HG03571 (cell line): ENCODE results near the gene ATF7.

Experiments
- ATAC-seq: cut with Tn5 transposase; IDR thresholded peaks from one replicate; pipeline ENCODE4 v1.9.1; 2021; ENCODE audit not compliant: unreplicated experiment

Gene ATF7

DNA sequence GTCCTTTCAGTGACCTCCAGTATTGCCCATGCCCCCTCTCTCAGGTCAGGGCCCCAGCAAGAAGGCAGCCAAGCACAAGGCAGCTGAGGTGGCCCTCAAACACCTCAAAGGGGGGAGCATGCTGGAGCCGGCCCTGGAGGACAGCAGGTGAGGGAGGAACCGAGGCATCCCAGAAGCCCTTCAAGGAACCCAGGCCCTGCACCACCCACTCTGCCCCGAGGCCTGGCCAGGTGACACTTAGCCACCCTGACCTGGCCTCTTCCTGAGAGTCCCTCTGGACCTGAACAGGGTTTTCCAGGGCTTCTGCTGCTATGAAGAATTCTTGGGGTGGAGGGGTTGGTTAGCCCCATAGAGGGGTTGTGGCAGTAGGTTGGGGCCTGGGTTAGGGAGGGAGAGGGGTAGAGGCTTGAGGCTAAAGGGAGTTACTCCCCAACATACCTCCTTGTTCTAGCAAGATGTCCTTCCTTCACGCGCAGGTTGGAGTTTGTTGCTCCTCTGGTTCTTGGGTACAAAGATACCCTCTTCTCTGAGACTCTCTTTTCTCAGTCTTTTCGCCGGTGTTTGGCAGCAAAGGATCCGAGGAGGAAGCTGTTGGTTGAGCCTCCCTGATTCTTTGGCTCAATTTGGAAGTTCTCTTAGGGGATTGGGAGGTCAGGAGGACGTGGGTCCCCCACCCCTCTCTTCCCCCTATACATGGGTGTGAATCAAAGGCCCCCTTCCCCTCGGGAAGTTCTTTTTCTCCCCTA lies 123.0 kb downstream of the ATF7 start:
- ATAC-seq = no peak

DNA sequence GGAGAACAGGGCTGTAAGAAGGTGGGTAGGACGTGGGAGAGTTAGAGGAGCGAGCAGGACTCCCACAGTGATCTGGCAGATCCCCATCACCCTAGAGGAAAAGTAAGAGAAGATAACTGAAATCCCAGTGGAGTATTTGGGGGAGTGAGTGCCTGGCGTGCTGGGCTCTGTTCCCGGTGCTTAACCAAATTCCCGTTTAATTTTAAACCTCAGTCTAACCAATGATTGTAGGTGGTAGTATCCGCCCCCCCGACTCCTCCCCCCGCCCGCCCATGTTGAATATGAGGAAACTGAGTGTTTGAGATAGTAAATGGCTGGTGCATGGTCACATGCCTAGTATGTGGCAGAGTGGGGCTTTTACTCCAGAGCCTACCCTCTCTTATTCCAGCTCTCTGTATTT lies 123.9 kb downstream of the ATF7 start:
- ATAC-seq = no peak

DNA sequence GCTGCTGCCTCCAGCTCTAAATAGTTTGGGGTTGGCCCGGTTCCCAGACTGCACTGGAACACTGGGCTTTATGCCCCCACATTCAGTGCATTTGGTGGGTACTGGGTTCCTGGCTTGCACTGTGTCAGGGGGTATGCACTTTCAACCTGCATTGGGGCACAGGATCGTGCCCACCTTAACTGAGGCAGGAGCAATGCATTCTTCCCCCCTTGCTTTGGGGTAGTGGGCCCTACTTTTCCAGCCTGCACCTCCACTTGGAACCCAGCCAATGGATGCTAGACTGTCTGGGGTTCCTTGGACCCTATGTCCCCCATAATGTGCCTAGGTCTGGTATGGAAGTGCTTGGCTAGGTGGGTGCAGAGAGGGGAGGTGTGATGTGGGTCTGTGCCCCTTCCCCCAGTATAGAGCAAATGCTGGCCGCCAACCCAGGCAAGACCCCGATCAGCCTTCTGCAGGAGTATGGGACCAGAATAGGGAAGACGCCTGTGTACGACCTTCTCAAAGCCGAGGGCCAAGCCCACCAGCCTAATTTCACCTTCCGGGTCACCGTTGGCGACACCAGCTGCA lies 124.5 kb downstream of the ATF7 start:
- ATAC-seq = no peak

DNA sequence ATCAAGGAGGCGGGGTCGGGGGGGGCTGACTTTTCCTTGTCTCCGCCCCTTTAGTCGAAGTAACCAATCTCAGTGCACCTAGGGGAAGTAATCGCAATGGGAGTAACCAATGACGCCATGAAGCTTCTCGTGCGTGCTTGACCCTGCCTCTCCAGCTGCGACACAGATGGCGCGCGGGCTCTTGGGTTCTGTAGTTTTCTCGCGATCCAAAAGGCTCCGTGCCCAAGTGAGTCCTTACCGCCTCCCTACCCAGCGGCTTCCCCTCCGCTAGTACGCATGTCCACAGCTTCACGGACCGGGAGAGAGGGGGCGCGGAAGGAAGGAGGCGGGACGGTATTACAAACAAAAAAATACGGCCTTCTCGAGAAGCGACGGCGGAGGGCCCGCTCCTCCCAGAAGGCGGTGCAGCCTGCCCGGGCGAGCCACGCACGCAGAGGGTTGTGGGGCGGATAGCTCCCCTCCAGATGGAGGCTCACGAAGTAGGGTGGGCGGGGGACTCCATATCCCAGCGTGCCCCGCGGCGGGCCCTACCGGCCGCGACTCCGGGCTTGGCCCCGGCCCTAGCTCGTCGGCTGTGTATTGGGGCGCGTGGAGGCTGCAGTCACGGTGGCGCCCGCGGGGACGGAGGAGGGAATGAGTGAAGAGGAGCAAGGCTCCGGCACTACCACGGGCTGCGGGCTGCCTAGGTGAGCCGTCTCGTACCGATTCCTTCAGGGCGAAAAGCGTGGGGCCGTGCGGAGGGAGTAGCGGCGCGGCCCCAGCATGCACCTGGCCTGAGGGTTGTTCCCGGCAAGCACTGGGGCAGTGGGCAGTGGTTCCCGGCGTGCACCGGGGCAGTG lies 125.2 kb downstream of the ATF7 start, which contains the start of gene TARBP2:
TARBP2 (plus strand) TSS at position 508 of the 839 bp plus-strand sequence; CDS start at position 634, 126 bp downstream.
- ATAC-seq = peak; percentile 63

DNA sequence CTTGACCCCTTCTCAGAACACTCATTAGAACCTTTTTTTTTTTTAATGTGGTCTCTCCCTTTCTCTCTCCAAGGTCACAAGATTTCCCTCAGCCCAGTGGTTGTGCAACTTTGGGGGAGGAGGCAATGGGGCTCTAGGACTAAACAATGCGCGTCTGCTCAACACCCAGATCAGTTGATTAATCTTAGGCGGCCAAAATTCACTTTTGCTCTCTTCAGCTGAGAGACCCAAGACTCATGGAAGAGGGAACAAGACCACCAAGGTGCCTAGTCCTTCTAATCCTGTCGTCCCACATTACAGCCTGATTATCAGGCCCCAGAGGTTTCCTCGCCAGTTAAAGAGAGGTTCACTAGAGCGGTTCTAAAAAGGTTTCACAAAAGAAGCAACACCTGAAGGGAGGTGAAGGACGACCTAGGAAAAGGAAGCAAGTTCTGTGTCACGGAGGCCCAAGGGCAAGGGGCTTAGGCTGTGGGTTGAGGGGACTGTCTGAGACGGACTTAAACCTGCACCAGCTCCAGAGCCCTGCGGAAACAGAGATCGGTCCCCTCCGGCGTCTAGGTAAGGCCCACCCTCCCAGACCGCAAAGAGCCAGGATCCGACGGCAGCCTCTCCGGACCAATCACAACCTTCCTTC lies 125.9 kb downstream of the ATF7 start:
- no peak for ATAC-seq

DNA sequence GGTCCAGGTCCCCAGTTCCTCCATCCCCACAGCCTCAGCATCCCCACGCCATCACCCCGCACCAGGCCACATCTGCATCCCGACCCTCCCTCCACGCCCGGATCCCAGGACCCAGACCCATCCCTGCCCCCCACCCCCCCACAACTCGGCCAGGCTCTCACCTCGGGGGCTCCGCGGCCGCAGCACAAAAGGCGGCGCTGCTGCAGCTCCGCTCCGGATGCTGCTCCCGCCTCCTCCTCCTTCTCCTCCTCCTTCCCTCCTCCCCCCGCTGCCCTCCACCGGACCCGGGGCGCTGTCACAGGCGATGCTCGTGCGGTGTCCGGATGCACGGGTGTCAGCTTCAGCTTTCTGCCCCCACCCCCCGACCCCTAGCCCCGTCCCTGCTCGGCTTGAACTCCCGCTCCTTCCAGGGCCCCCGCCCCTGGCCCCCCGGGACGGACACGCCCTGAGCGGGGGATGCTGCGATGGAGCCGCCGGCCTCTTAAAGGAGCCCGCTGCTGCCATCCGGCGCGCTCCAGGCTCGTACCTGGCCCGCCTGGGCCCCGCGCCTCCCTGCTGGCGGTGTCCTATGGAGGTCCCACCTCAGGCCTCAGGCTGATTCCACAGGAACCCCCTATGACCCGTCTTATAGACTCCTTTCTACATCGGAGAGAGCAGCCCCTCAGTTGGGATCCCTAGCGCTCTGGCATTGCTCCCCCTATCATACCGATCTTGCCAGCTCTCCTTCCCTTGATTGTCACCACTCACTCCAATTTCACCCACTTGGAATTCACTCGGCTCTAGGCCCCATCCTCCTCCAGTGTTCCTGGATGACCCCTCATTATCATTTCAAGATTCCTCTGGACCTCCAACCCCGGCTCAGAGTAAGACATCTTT lies 126.7 kb downstream of the ATF7 start, which contains the start of gene MAP3K12:
MAP3K12 (minus strand) TSS at position 193 of the 876 bp plus-strand sequence. CDS start 12,067 bp downstream, outside the sequence.
- no peak for ATAC-seq

DNA sequence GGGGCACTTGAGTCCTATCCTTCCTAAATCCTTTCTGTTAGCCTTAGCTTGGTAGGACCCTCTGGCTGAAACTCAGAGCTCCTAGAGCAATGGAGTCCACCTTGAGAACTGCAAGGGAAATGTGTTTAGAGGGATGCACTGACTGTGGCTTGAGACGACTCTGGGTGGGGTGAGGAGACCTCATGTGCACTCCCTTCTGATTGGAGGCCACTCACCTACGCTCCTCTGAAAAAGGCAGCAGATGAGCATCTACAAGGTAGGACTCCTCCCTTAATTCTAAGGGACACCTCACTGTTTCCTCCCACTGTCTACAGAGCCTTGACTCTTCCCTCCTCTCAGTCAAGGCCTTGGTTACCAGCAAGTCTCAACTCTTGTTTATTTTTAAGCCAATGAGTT lies 127.9 kb downstream of the ATF7 start:
- no peak for ATAC-seq

DNA sequence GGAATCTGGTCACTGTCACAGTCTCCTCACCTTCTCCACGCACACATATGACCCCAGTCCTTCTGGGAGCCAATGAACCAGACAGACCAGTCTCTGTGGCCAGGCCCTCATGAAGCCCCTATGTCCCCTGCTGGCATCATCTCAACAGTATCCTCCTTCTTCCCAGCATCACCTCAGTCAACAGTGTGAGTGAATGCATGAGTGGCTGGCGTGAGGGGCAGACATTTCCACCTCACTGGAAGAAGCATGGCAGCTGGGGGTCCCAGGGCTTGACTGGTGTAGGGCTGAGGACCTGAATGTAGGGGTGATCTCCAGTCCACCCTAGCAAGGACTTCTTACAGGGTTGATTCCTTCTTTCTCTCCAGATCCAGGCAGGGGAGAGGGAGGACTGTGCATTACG lies 128.7 kb downstream of the ATF7 start:
- no peak for ATAC-seq

DNA sequence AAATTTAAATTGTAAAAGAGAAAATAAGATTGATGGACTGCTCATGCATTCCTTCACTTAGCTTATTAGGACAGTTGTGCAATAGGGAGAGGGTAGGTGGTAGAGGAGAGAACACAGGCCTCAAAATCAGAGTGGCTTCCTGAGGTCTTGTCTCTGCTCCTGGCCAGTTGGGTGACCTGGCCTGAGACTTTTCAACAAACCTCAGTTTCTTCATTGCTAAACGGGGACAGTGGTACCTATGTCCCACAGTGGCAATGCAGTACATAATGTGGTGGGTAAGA lies 129.5 kb downstream of the ATF7 start:
- no peak for ATAC-seq

DNA sequence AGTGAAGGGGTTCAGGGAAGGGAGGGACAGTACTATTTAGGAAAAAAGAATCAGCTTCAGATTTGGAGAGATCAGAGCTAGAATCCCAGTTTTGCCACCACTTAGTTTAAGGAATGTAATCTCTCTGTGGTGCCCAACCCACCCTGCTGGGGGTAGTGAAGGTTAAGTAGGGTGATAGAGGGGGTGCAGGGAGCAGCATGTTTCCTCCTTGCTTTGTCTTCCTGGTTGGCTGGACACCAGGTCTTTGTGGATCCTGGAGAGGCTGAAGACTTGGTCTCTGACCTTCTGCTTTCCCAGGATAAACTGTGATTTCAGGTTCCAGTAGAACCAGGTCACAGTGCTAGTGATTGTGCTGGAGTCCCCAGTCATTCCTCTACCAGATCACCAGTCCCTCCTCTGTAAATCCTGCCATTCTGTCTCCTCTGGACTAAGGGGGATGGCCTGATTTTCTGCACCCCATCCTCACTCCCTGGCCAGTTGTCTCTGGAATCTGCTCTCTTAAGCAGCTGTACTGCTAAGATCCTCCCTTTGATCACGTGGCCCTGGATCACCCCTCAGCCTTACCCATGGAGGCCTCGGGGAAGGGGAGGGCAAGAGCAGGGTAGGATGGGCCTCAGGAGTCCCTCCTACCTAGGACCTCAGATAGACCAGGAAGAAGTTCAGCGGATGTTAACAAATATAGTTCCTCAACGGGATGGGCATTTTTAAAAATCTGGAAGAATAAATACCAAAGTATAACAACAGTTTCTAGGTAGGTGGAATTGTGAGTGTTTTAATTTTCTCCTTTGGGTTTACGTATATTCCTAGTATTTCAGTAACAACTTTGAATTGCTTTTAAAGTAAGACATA lies 130.1 kb downstream of the ATF7 start:
- no peak for ATAC-seq

DNA sequence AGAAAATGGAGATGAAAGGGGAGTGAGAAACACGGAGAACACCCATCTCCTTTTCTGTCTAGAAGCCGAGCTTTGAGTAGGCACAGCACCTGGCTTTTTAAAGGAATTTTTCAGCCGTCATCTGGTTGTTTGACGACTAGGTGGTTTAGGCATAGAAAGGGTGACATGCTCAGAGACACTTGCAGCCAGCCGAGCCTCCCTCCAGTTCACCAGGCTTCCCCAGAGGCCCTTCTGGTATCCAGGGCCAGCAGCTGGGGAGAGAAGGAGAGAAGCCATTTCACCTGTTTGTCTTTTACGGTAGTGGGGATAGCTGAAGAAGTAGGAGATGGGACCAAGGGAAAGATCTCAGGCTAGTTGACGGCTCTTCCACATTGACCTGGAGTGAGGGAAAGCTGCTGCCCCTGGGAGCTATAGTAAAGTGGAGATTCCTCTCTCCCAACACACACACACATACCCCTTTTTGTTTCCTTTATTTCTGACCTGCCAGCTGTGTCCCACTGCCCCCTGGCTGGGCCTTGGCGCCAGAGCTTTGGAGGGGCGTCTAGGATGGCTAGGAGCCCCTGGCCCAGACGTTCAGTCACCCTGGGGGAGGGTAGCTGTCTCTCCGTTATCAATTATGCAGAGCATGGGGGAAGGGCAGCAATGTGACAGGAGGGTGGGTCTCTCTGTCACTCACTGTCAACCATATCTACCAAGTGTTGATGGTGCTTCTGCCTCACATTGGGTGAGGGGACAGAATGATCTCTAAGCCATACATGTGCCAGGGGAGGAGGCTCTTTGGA lies 132.4 kb downstream of the ATF7 start:
- no peak for ATAC-seq

DNA sequence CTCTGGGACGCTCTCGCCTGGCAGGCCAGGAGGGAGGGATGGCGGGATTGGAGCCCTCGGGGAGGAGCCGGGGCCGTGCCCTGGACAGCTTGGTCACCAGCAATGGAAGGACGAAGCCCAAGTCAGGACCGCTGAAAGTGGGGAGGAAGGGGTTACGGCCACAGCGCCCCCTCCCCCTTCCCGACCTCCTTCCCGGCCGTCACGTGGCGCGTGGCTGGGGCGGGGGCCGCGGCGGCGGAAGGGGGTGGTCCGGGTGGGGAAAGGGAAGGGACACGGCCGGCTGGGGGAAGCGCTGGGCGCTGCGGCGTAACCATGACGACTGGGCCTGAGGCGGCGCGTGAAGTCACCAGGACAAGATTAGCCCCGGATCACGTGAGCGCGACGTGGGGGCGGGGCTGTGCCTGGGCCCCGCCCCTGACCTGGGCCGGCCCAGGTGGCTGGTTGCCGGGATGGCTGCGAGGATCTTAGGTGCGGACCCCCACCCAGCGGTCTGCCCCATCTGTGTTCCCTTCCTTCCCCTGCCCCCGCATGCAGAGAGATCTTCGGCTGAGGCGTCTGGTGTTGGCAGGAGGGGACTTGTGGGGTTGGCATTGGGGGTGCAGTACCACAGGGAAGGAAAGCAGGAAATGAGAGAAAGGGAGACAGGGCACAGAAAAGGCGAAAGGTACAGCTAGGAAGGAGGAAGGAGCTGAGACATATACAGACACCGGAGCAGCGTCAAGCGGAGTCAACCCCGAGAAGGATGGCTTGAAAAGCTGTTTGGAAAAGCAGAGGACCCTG lies 133.2 kb downstream of the ATF7 start:
- ATAC-seq = peak; percentile 89

DNA sequence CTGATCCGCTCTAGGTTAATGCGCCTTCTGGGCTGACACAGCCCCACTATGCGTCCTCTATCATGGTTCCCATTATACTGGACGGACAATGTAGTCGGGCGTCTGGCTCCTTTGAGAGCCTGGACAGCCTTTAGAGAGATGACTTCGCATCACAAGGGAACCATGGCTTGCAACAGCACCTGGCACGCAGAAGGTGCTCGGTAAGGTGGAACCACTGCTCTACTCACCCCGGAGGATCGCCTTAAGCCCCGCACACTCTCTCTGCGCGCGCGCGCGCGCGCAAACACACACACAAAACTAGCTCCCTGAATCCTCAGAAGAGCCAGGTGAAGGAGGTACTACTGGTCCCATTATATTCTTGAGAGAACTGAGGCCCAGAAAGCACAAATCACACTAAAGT lies 134.0 kb downstream of the ATF7 start:
- ATAC-seq = no peak

DNA sequence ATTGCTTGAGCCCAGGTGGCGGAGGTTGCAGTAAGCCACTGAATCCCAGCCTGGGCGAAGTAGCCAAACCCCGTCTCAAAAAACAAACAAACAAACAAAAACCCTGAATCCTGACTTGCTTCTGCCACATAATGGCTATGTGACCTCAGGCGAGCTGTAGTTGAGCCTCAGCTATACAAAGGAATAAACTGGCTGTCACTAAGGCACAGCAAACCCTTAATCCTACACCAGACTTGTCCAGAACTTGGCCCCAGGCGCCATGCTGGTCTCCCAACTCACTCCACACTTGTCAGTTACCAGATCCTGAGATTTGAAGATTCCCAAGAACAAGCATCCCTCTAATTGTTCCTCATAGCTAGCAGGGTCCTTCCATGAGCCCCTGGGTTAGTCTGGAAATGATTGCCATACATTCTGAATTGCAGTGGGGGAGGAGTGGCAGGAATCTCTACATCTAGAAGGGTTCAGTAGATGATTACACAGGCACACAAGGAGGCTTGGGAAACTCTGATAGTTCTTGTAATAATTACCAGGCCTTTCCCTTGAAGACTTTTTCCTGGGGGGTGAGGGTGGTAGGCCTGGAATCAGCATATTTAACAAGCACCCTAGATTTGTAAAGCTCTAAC lies 136.8 kb downstream of the ATF7 start:
- no peak for ATAC-seq

DNA sequence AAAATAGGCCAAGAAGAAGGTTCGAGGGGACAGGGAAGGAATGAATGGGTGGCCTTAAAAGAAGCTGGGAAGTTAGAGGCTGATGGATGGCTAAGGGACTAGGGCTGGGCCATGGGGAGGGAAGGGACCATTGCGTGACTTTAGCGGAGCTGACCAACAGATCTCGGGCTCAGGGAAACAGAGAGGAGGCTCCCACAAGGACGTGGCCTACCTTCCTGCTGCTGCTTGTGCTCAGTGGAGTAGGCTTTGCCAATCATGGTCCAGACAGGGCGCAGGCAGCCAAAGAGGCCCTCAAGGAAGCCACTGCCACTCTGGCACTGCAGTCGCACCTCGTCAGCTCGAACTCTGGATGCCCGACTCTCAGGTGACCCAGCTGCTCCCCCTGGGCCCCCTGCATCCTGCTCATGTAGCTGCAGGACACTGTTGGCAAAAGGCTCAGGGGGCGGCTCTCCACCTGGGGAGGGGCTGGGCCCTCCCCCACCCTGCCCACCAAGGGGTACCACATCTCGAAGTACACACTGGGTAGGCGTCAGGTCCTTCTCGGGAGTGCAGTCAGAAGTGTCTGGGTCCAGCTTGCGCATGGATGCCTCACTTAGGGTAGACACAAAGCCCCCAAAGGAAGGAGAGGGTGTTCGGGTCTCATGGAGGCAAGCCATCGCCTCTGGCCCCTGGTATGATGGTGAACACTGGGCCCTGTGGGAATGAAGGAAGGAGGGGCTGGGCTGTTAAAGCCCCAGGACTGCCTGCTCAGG lies 139.3 kb downstream of the ATF7 start:
- ATAC-seq = no peak

DNA sequence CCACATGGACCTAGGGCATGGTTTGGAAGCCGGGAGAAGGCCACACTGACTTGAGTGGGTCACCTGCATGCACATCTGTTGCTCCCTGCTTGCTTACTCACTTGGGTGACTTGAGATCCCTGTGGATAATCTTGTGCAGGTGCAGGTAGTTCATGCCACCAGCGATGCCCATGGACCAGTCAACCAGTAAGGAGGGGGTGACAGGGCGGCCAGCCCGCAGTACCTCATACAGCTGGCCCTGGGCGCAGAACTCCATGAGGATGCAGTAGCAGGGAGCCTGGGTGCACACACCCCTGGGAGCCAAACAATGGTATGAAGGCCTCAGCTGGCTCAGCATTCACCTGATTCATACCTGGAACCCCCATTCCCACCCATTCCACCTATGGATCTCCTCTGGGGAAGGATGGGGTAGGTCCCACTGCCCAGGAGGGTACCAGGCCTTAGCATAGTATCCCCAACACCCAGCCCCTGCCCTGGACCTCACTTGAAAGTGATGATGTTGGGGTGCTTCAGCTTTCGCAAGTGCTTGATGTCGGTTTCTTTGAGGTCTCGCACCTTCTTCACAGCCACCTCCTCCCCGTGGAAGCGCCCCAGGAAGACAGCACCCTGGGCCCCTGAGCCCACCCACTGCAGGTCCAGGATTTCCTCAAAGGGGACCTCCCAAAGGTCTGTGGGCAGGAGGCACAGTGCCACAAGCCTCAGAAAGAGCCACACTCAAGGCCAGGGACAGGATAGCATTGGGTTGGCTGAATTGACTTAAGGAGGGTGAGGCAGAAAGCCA lies 140.0 kb downstream of the ATF7 start:
- ATAC-seq = no peak
